Osteoblast (primary cell): Measurements from ENCODE around the gene ARFIP1. TPM values are rescaled to one million over a fixed set of nuclear protein-coding genes. Genes with fewer than 3 reads are reported as not detected.
"Not testable (repeated sequence)": the region's sequence is repeated elsewhere in the genome, so short reads cannot be mapped to it uniquely, and the experiment has no call there.

Source experiments
- DNase-seq: peaks from one replicate; pipeline ENCODE4 v3.0.0; 2011; ENCODE audit warnings: low spot score, mixed read lengths; ENCODE audit not compliant: insufficient read length; ENCODE audit errors: missing footprints
- H2AFZ ChIP-seq: 2 replicates; pipeline ENCODE4 v1.6.0; 2011; ENCODE audit warnings: mild to moderate bottlenecking, low read length
- H3K27ac ChIP-seq: 2 replicates; pipeline ENCODE4 v1.5.1; 2011; ENCODE audit warnings: mild to moderate bottlenecking, low read depth, low read length, moderate library complexity
- H3K27me3 ChIP-seq: 2 replicates; pipeline ENCODE4 v1.6.0; 2012; ENCODE audit warnings: mild to moderate bottlenecking, control low read depth, inconsistent platforms, low read length, moderate library complexity; ENCODE audit not compliant: insufficient read depth
- H3K36me3 ChIP-seq: 2 replicates; pipeline ENCODE4 v1.5.1; 2011; ENCODE audit warnings: mild to moderate bottlenecking, low read length, control low read depth, moderate library complexity; ENCODE audit not compliant: insufficient read depth
- H3K4me1 ChIP-seq: 2 replicates; pipeline ENCODE4 v1.5.1; 2011; ENCODE audit warnings: mild to moderate bottlenecking, low read length, control low read depth, moderate library complexity; ENCODE audit not compliant: insufficient read depth
- H3K4me2 ChIP-seq: 2 replicates; pipeline ENCODE4 v1.6.0; 2011; ENCODE audit warnings: mild to moderate bottlenecking, low read length; ENCODE audit not compliant: insufficient read depth
- H3K4me3 ChIP-seq: fragments of 200-600 bp; sonication (generic); 3 replicates; pipeline ENCODE4 v1.5.1; 2012; ENCODE audit warnings: mild to moderate bottlenecking, low read length, inconsistent platforms; ENCODE audit not compliant: insufficient read depth
- H3K79me2 ChIP-seq: 2 replicates; pipeline ENCODE4 v1.6.0; 2012; ENCODE audit warnings: mild to moderate bottlenecking, low read length, control low read depth, inconsistent platforms; ENCODE audit not compliant: insufficient read depth
- H3K9me3 ChIP-seq: 2 replicates; pipeline ENCODE4 v1.5.1; 2011; ENCODE audit warnings: low read depth, low read length, control low read depth
- H4K20me1 ChIP-seq: 2 replicates; pipeline ENCODE4 v1.6.0; 2012; ENCODE audit warnings: mild to moderate bottlenecking, low read length, control low read depth; ENCODE audit not compliant: insufficient read depth
- total RNA-seq: library from RNA; depleted of rRNA; stranded (reverse); fragments of >200 nt; gene quantifications from 2 replicates; pipeline ENCODE4 v1.2.3, GENCODE V29; 2012
- TF ChIP-seq, protein P1 (sequence below): IDR thresholded peaks from 2 replicates; pipeline ENCODE4 v1.5.1; 2011; ENCODE audit warnings: mild to moderate bottlenecking, low read depth, low read length, moderate library complexity; ENCODE audit errors: extremely low read depth

ARFIP1 gene
- total RNA-seq, 1 donor: 38.7 TPM

GRCh38 chr4:152864361-152864760 is 84.6 kb downstream of the ARFIP1 start:
- DNase-seq: no peak
- Histone ChIP-seq H3K36me3 (peaks cover 5% of the 10 kb centered on the region), H3K79me2 (no peaks in the 10 kb centered on the region), H3K27me3 (no peaks in the 10 kb centered on the region), H3K27ac (no peak overlapping the region), H2AFZ (no peak overlapping the region), H3K4me3 (no peak overlapping the region), H4K20me1 (no peaks in the 10 kb centered on the region), H3K4me1 (no peaks in the 10 kb centered on the region), H3K4me2 (no peak overlapping the region), H3K9me3 (no peaks in the 10 kb centered on the region)
- TF ChIP-seq, protein P1, sequence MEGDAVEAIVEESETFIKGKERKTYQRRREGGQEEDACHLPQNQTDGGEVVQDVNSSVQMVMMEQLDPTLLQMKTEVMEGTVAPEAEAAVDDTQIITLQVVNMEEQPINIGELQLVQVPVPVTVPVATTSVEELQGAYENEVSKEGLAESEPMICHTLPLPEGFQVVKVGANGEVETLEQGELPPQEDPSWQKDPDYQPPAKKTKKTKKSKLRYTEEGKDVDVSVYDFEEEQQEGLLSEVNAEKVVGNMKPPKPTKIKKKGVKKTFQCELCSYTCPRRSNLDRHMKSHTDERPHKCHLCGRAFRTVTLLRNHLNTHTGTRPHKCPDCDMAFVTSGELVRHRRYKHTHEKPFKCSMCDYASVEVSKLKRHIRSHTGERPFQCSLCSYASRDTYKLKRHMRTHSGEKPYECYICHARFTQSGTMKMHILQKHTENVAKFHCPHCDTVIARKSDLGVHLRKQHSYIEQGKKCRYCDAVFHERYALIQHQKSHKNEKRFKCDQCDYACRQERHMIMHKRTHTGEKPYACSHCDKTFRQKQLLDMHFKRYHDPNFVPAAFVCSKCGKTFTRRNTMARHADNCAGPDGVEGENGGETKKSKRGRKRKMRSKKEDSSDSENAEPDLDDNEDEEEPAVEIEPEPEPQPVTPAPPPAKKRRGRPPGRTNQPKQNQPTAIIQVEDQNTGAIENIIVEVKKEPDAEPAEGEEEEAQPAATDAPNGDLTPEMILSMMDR: no peak

GRCh38 chr4:152866432-152866993 is 86.8 kb downstream of the ARFIP1 start:
- H3K36me3 ChIP-seq, H3K79me2 ChIP-seq, H2AFZ ChIP-seq, H3K4me2 ChIP-seq, H3K4me1 ChIP-seq, H4K20me1 ChIP-seq, H3K27me3 ChIP-seq, DNase-seq, H3K27ac ChIP-seq, H3K9me3 ChIP-seq, H3K4me3 ChIP-seq: not testable (repeated sequence)

DNA sequence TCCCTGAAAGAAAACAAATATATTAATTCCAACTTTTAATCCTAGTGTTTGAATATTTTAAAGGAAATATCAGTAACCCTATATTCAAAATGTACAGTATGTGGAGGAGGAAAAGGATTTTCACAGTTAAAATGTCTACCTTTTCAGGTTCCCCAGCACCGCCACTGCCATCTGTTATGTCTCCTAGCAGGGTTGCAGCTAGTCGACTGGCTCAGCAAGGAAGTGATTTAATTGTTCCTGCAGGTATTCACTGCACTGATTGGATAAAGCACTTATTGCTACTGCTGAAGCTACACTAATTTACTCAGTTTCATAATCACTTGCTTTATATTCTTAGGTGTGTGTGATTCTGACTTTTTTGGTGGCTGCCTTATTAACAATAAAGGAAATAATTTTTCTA is 90.9 kb downstream of the ARFIP1 start:
- no peak overlapping the region for H3K4me3 ChIP-seq
- no peaks in the 10 kb centered on the region for H3K79me2 ChIP-seq
- no peaks in the 10 kb centered on the region for H3K9me3 ChIP-seq
- H3K4me1 ChIP-seq: no peaks in the 10 kb centered on the region
- H3K4me2 ChIP-seq: no peak overlapping the region
- H3K27me3 ChIP-seq: no peaks in the 10 kb centered on the region
- DNase-seq: no peak
- H4K20me1 ChIP-seq: no peaks in the 10 kb centered on the region
- TF ChIP-seq, protein P1: no peak
- no peak overlapping the region for H3K27ac ChIP-seq
- no peaks in the 10 kb centered on the region for H3K36me3 ChIP-seq
- no peak overlapping the region for H2AFZ ChIP-seq

- H2AFZ ChIP-seq: no peak overlapping the region
- H3K4me3 ChIP-seq: no peak overlapping the region
- no peak for DNase-seq
- TF ChIP-seq, protein P1: no peak
- peaks cover 8% of the 10 kb centered on the region for H3K36me3 ChIP-seq
- no peak overlapping the region for H3K4me2 ChIP-seq
- no peaks in the 10 kb centered on the region for H4K20me1 ChIP-seq
- no peaks in the 10 kb centered on the region for H3K79me2 ChIP-seq
- H3K4me1 ChIP-seq: no peaks in the 10 kb centered on the region
- H3K27ac ChIP-seq: no peak overlapping the region
- no peaks in the 10 kb centered on the region for H3K27me3 ChIP-seq
- no peaks in the 10 kb centered on the region for H3K9me3 ChIP-seq
Measured at GRCh38 chr4:152875261-152875660, 95.5 kb downstream of the ARFIP1 start.
